H1 (cell line): ENCODE measurements around the gene CTXN1. TPM values are rescaled to one million over a fixed set of nuclear protein-coding genes. Genes with fewer than 3 reads are reported as not detected.

ENCODE experiments used
- CTCF ChIA-PET: fragments of 300-600 bp; sonication (Branson Sonifier 250); formaldehyde crosslinking; loops from one replicate; lab custom pipeline; 2021; ENCODE audit not compliant: partially characterized antibody; lab: Charles Lee
- POLR2A ChIA-PET: fragments of 300-600 bp; sonication (Branson Sonifier 250); formaldehyde crosslinking; loops from one replicate; lab custom pipeline; 2021; ENCODE audit warnings: inconsistent platforms; ENCODE audit not compliant: partially characterized antibody; lab: Charles Lee
- DNase-seq, 2 experiments: peaks; one replicate each; pipeline versions ENCODE4 v3.0.0 to v3.0.0-alpha.2; 2010 to 2022; ENCODE audit warnings: low spot score in 2 of 2, low read depth in 1 of 2, mixed read lengths in 1 of 2
- FAIRE-seq: peaks from 2 replicates; lab custom pipeline; 2011; peaks lifted over from hg19 to GRCh38; lab: Jason Lieb, UNC
- H2AFZ ChIP-seq: 2 replicates; pipeline ENCODE4 v1.8.1; 2012; ENCODE audit warnings: low read length, inconsistent platforms
- H2AK5ac ChIP-seq: 2 replicates; pipeline ENCODE4 v1.6.1; 2013; ENCODE audit warnings: low read depth, low read length
- H2BK120ac ChIP-seq: replicated peaks from 2 replicates; pipeline ENCODE3; 2013; ENCODE audit warnings: low read depth, low read length, inconsistent platforms
- H2BK12ac ChIP-seq: 2 replicates; pipeline ENCODE4 v1.6.1; 2013; ENCODE audit warnings: low read depth, low read length
- H2BK15ac ChIP-seq: 2 replicates; pipeline ENCODE4 v1.6.1; 2013; ENCODE audit warnings: low read length
- H2BK20ac ChIP-seq: 2 replicates; pipeline ENCODE4 v1.6.1; 2013; ENCODE audit warnings: low read length
- H2BK5ac ChIP-seq: 2 replicates; pipeline ENCODE4 v1.6.1; 2013; ENCODE audit warnings: low read depth, low read length
- H3K14ac ChIP-seq: 2 replicates; pipeline ENCODE4 v1.6.1; 2013; ENCODE audit warnings: inconsistent platforms; ENCODE audit not compliant: insufficient read length
- H3K18ac ChIP-seq: 2 replicates; pipeline ENCODE4 v1.6.1; 2013; ENCODE audit warnings: low read length; ENCODE audit errors: extremely low read depth
- H3K23ac ChIP-seq: 2 replicates; pipeline ENCODE4 v1.6.1; 2013; ENCODE audit warnings: inconsistent platforms; ENCODE audit not compliant: insufficient read length
- H3K23me2 ChIP-seq: 2 replicates; pipeline ENCODE4 v1.6.1; 2013; ENCODE audit warnings: low read depth, low read length
- H3K27ac ChIP-seq: 2 replicates; pipeline ENCODE4 v1.6.1; 2011; ENCODE audit warnings: low read depth, low read length, inconsistent platforms
- H3K27me3 ChIP-seq, 4 experiments: replicated peaks in 1 of 4; 1 replicate in 1 of 4; 2 replicates in 3 of 4; pipeline versions ENCODE4 v1.6.1 to v1.8.1; 2011 to 2013; ENCODE audit warnings: low read length in 3 of 4, mild to moderate bottlenecking in 3 of 4, inconsistent platforms in 2 of 4, mixed read lengths in 2 of 4, moderate library complexity in 1 of 4; ENCODE audit not compliant: control insufficient read depth in 3 of 4, insufficient read depth in 3 of 4; ENCODE audit errors: extremely low read depth in 1 of 4
- H3K36me3 ChIP-seq, 4 experiments: 2 replicates each; pipeline versions ENCODE4 v1.6.1 to v1.8.1; 2011 to 2013; ENCODE audit warnings: mild to moderate bottlenecking in 4 of 4, low read length in 3 of 4, moderate library complexity in 2 of 4, control low read depth in 1 of 4, inconsistent platforms in 1 of 4; ENCODE audit not compliant: insufficient read depth in 4 of 4, control insufficient read depth in 2 of 4
- H3K4ac ChIP-seq: replicated peaks from 2 replicates; pipeline ENCODE3; 2013; ENCODE audit warnings: low read length, low read depth, mixed read lengths, inconsistent platforms; ENCODE audit not compliant: insufficient read length
- H3K4me1 ChIP-seq, 4 experiments: replicated peaks in 1 of 4; 1 replicate in 1 of 4; 2 replicates in 3 of 4; pipeline versions ENCODE4 v1.6.1 to v1.8.1; 2011 to 2013; ENCODE audit warnings: low read length in 3 of 4, inconsistent platforms in 2 of 4, mixed read lengths in 1 of 4; ENCODE audit not compliant: insufficient read depth in 4 of 4, control insufficient read depth in 3 of 4
- H3K4me2 ChIP-seq, 2 experiments: 2 replicates each; pipeline versions ENCODE4 v1.6.1 to v1.8.1; 2011 to 2013; ENCODE audit warnings: low read depth in 2 of 2, low read length in 2 of 2, control low read depth in 1 of 2, inconsistent platforms in 1 of 2, mild to moderate bottlenecking in 1 of 2; ENCODE audit not compliant: insufficient read depth in 1 of 2
- H3K4me3 ChIP-seq, 4 experiments: fragments of 200-600, 300-600 bp in 1 of 4; sonication (generic), shearing (Covaris generic), sonication (Bioruptor Twin) in 1 of 4; 2 replicates each; pipeline versions ENCODE4 v1.5.1 to v1.8.1; 2011 to 2016; ENCODE audit warnings: low read length in 4 of 4, low read depth in 3 of 4, control low read depth in 2 of 4, inconsistent platforms in 2 of 4, mild to moderate bottlenecking in 2 of 4, mixed read lengths in 1 of 4, moderate library complexity in 1 of 4; ENCODE audit not compliant: insufficient read depth in 2 of 4; ENCODE audit errors: extremely low read depth in 1 of 4
- H3K56ac ChIP-seq: replicated peaks from 2 replicates; pipeline ENCODE3; 2013; ENCODE audit warnings: low read depth, mild to moderate bottlenecking, mixed read lengths, low read length, inconsistent platforms; ENCODE audit not compliant: insufficient read length
- H3K79me1 ChIP-seq: 2 replicates; pipeline ENCODE4 v1.6.1; 2013; ENCODE audit warnings: low read depth, low read length, control low read depth
- H3K79me2 ChIP-seq, 2 experiments: 2 replicates each; pipeline versions ENCODE4 v1.6.1 to v1.8.1; 2012 to 2013; ENCODE audit warnings: low read length in 2 of 2, mild to moderate bottlenecking in 2 of 2, inconsistent platforms in 1 of 2; ENCODE audit not compliant: insufficient read depth in 2 of 2, control insufficient read depth in 1 of 2
- H3K9ac ChIP-seq, 4 experiments: replicated peaks in 1 of 4; 1 replicate in 1 of 4; 2 replicates in 3 of 4; pipeline versions ENCODE4 v1.6.1 to v1.8.1; 2011 to 2013; ENCODE audit warnings: low read depth in 3 of 4, low read length in 3 of 4, control low read depth in 2 of 4, mild to moderate bottlenecking in 2 of 4, moderate library complexity in 2 of 4, inconsistent platforms in 1 of 4; ENCODE audit errors: extremely low read depth in 1 of 4
- H3K9me3 ChIP-seq, 2 experiments: 2 replicates each; pipeline versions ENCODE4 v1.6.1 to v1.8.1; 2012 to 2013; ENCODE audit warnings: mild to moderate bottlenecking in 2 of 2, moderate library complexity in 2 of 2, control low read depth in 1 of 2, inconsistent platforms in 1 of 2, low read depth in 1 of 2, low read length in 1 of 2, mixed read lengths in 1 of 2; ENCODE audit not compliant: insufficient read depth in 2 of 2
- H4K20me1 ChIP-seq, 2 experiments: replicated peaks in 1 of 2; 2 replicates each; pipeline versions ENCODE3 to v1.8.1; 2011 to 2013; ENCODE audit warnings: inconsistent platforms in 2 of 2, low read length in 2 of 2, mild to moderate bottlenecking in 1 of 2; ENCODE audit not compliant: insufficient read depth in 2 of 2, control insufficient read depth in 1 of 2
- H4K5ac ChIP-seq: 2 replicates; pipeline ENCODE4 v1.6.1; 2013; ENCODE audit warnings: low read length, low read depth, mixed read lengths, inconsistent platforms; ENCODE audit not compliant: insufficient read length
- H4K8ac ChIP-seq: 2 replicates; pipeline ENCODE4 v1.8.0; 2013; ENCODE audit warnings: mild to moderate bottlenecking, moderate library complexity, low read length, inconsistent platforms; ENCODE audit not compliant: insufficient read depth; ENCODE audit errors: extremely low read depth
- H4K91ac ChIP-seq: replicated peaks from 2 replicates; pipeline ENCODE3; 2013; ENCODE audit warnings: low read length, mixed read lengths, inconsistent platforms; ENCODE audit not compliant: insufficient read length
- CEBPB ChIP-seq: IDR thresholded peaks from 2 replicates; pipeline ENCODE4 v1.6.1; 2012; ENCODE audit warnings: low read depth, low read length
- SIRT6 ChIP-seq: IDR thresholded peaks from one replicate; pipeline ENCODE4 v1.7.1; 2012; ENCODE audit warnings: low read length, inconsistent platforms
- TEAD4 ChIP-seq: IDR thresholded peaks from 2 replicates; pipeline ENCODE4 v1.6.1; 2012; ENCODE audit warnings: low read depth, low read length, inconsistent platforms, mixed read lengths
- WGBS, 2 experiments: shearing (Covaris generic) in 1 of 2; methylation state at CpG; one replicate each; pipeline versions ENCODE4 v1.1.6 to v1.1.7; 2013 to 2015; ENCODE audit warnings: low lambda C conversion rate in 2 of 2, mixed read lengths in 2 of 2, inconsistent platforms in 1 of 2, low coverage in 1 of 2, missing lambda C conversion rate in 1 of 2; ENCODE audit not compliant: insufficient replicate concordance in 2 of 2, insufficient coverage in 1 of 2, insufficient read length in 1 of 2; ENCODE audit errors: extremely low coverage in 1 of 2, missing lambda C conversion rate in 1 of 2; 5-methylcytosine and 5-hydroxymethylcytosine counted together
- polyA plus RNA-seq, 7 experiments: library from polyadenylated mRNA; depleted of rRNA in 3 of 7; stranded (reverse) in 5 of 7; unstranded in 2 of 7; fragments of >200 nt in 5 of 7; fragments of 200-250 nt in 2 of 7; gene quantifications; 1 replicate in 5 of 7; 2 replicates in 1 of 7; 4 replicates in 1 of 7; pipeline versions ENCODE4 v1.2.1 to v1.2.3, GENCODE V29; 2011 to 2013; ENCODE audit warnings: missing spikeins in 2 of 7, mixed read lengths in 2 of 7
- total RNA-seq: library from RNA; stranded (reverse); fragmentation: NEBNext Ultra II Directional; extraction: Animal tissue kit (Norgen Biotek cat#: 25700); gene quantifications from 2 replicates; pipeline ENCODE4 v1.2.1, GENCODE V29; 2021

The CTXN1 gene
- total and polyA plus RNA-seq, 2 of the 8 experiments (the other 6 are each of a cell fraction or from before 2014, with no cell fraction given): 16.4 to 58.0 TPM

DNA sequence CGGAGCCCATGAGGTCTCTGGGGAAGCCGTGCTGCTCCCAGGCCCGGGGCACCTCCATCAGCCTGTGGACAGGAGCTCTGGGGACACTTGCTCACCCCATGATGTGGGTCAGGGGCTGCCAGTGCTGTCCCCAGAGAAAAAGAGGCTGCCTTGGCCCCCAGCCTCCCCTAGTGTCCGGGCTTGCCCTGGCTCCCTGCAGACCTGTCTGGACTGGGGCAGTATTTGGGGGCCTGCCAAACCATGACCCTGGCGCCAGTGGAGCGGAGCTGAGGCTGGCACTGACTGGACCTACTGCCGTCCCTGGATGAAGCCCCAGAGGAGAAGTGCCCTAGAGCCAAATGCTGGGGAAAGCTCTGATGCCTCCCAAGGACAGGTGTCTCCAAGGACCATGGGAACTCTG is 49.1 kb upstream of the CTXN1 start:
- H2BK12ac ChIP-seq: no peak overlapping the region
- no peak overlapping the region for H2AK5ac ChIP-seq
- no peak overlapping the region for H2BK15ac ChIP-seq
- WGBS, 2 experiments: 90% methylated on average over 7 of the region's 7 CpGs; no CpG with 5 or more reads in 1 of the 2 experiments
- DNase-seq (no peak), FAIRE-seq (no peak)
- H3K4me1 ChIP-seq: no peaks in the 10 kb centered on the region
- no peak overlapping the region for H2BK20ac ChIP-seq
- H3K79me2 ChIP-seq: no peaks in the 10 kb centered on the region; a peak in 1 of 4 replicates
- no peaks in the 10 kb centered on the region for H3K27me3 ChIP-seq
- ChIA-PET CTCF (interaction anchor here (0.7 to 1.8 kb wide), 5 partner anchors 19 to 46 kb away, joined by 3 to 8 read pairs (median 3); partner anchors contain the start of gene TIMM44), POLR2A (interaction anchor here (1.0 to 1.7 kb wide), 3 partner anchors 19 to 31 kb away, joined by 3 to 4 read pairs (median 3); partner anchors contain the start of genes ELAVL1 and TIMM44)
- no peak overlapping the region for H3K4ac ChIP-seq
- no peak overlapping the region for H4K8ac ChIP-seq
- TF ChIP-seq SIRT6: no peak
- TF ChIP-seq TEAD4: no peak
- no peak for TF ChIP-seq CEBPB
- no peak overlapping the region for H2AFZ ChIP-seq
- peaks cover 21 to 53% (median 43%) of the 10 kb centered on the region in 4 experiments for H3K36me3 ChIP-seq
- H3K14ac ChIP-seq: no peak overlapping the region
- peaks cover 15 to 43% of the 10 kb centered on the region in 2 experiments for H4K20me1 ChIP-seq
- H2BK120ac ChIP-seq: no peak overlapping the region
- peaks cover 13% of the 10 kb centered on the region for H3K79me1 ChIP-seq
- H3K23ac ChIP-seq: no peak overlapping the region
- no peaks in the 10 kb centered on the region for H3K23me2 ChIP-seq
- no peak overlapping the region for H3K4me2 ChIP-seq
- no peak overlapping the region for H3K18ac ChIP-seq
- H3K9me3 ChIP-seq: no peaks in the 10 kb centered on the region
- H3K56ac ChIP-seq: no peak overlapping the region
- no peak overlapping the region for H4K91ac ChIP-seq
- H3K9ac ChIP-seq: no peak overlapping the region
- no peak overlapping the region for H3K4me3 ChIP-seq
- H4K5ac ChIP-seq: no peak overlapping the region
- no peak overlapping the region for H2BK5ac ChIP-seq
- no peak overlapping the region for H3K27ac ChIP-seq
